ENCODE data around the gene ITPRID1.

The ITPRID1 gene

DNA sequence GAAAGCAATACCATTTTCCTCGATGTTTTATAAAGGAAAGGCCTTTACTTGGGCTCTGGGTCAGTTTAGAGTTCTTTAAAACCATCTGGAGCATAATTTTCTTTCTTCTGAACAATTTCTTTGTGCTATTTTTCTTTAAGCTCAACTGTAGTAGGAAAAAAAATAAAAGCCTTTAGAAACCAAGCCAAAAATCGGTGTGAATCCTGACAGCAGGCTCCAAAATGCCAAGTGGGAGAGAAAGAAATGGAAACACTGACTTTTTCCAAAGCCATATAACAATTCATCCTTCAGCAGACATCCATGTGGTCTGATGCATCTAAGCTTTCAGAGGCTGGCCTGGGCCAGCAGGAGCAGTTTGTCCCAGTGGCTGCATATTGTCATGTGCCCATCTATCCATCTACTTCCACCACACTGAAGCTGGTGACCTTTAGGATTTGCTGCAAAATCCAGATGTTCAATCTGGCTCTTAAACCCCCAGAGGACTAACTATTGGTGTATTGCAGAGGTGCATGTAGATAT is 23.0 kb upstream of the ITPRID1 start:
- Histone ChIP-seq H3K9me3 (ENCODE audit: low read length) (no peaks in the 10 kb centered on the region), H2AFZ (ENCODE audit: low read depth, low read length) (no peak overlapping the region), H3K36me3 (ENCODE audit: insufficient read depth, low read length) (no peaks in the 10 kb centered on the region), H3K27me3 (ENCODE audit: insufficient read depth, low read length) (no peaks in the 10 kb centered on the region), H3K4me3 (ENCODE audit: low read length) (no peak overlapping the region), H3K4me1 (ENCODE audit: insufficient read depth, low read length) (peaks cover 12% of the 10 kb centered on the region)

DNA sequence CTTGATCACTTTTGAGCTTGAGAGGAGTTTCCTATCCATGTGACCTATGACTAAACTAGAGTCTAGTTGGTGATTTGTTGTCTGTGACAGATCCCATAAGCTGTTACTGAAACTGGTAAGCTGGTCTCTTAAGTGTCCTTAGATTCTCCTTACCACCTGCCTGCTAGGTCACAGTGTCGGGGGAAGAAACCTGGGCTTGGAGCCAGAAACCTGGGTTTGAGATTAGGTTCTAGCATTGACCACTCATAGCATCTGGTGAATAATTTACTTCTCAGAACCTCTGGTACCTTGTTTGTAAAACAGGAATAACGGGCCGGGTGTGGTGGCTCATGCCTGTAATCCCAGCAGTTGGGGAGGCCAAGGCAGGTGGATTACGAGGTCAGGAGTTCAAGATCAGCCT is 21.8 kb upstream of the ITPRID1 start:
- Histone ChIP-seq H3K4me1 (ENCODE audit: insufficient read depth, low read length) (peaks cover 12% of the 10 kb centered on the region), H3K9me3 (ENCODE audit: low read length) (no peaks in the 10 kb centered on the region), H3K27me3 (ENCODE audit: insufficient read depth, low read length) (no peaks in the 10 kb centered on the region), H2AFZ (ENCODE audit: low read depth, low read length) (no peak overlapping the region), H3K4me3 (ENCODE audit: low read length) (no peak overlapping the region), H3K36me3 (ENCODE audit: insufficient read depth, low read length) (no peaks in the 10 kb centered on the region)

DNA sequence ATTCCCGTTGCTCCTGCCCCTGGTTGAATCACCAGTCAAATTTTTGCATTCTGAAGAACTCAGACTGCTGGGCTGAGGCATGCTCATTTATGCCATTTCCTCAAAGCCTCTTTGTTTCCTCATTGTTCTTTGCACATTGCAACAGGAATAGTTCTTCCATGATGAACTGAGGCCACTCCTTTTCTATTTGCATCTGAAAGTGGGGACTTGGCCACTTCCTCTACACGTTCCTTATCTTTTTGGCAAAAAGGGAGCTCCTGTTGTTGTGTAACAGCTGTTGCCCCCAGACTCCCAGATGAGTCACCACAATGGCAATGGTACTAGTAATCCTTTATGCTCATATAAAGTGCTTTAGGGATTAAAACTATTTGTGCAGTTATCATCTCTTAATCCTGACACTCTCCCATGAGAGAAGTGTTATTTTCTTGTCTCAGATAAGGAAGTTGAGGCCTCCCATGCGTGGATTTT is 20.1 kb upstream of the ITPRID1 start:
- H3K9me3 ChIP-seq (ENCODE audit: low read length) = no peaks in the 10 kb centered on the region
- H3K4me3 ChIP-seq (ENCODE audit: low read length) = no peak overlapping the region
- H2AFZ ChIP-seq (ENCODE audit: low read depth, low read length) = no peak overlapping the region
- H3K4me1 ChIP-seq (ENCODE audit: insufficient read depth, low read length) = peaks cover 12% of the 10 kb centered on the region
- no peaks in the 10 kb centered on the region for H3K27me3 ChIP-seq (ENCODE audit: insufficient read depth, low read length)
- no peaks in the 10 kb centered on the region for H3K36me3 ChIP-seq (ENCODE audit: insufficient read depth, low read length)

DNA sequence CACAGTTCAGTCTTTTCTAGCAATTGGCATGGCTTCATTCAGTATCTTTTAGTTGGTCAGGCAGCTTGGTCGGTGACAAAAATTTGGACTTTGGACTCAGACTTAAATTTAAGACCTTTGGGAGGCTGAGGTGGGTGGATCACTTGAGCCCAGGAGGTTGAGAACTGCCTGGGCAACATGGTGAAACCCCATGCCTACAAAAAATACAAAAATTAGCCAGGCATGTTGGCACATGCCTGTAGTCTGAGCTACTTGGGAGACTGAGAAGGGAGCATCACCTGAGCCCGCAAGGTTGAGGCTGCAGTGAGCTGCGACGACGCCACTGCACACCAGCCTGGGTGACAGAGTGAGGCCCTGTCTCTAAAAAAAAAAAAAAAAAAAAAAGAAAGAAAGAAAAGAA is 19.5 kb upstream of the ITPRID1 start:
- H3K9me3 ChIP-seq (ENCODE audit: low read length) = no peaks in the 10 kb centered on the region
- H3K4me3 ChIP-seq (ENCODE audit: low read length) = no peak overlapping the region
- no peaks in the 10 kb centered on the region for H3K36me3 ChIP-seq (ENCODE audit: insufficient read depth, low read length)
- H3K27me3 ChIP-seq (ENCODE audit: insufficient read depth, low read length) = no peaks in the 10 kb centered on the region
- peaks cover 12% of the 10 kb centered on the region for H3K4me1 ChIP-seq (ENCODE audit: insufficient read depth, low read length)
- no peak overlapping the region for H2AFZ ChIP-seq (ENCODE audit: low read depth, low read length)

DNA sequence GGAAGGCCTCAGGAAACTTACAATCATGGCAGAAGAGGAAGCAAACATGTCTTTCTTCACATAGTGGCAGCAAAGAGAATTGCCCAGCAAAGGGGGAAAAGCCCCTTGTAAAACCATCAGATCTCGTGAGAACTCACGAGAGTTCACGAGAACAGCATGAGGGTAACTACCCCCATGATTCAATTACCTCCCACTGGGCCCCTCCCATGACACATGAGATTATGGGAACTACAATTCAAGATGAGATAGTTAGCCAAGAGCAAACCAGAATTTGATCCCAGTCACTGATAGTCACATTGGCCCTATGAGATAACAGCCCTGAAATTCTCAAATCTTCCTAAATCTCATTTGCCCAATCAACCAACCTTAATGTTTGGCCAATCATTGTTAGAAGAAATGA is 18.2 kb upstream of the ITPRID1 start:
- H3K4me3 ChIP-seq (ENCODE audit: low read length) = no peak overlapping the region
- no peaks in the 10 kb centered on the region for H3K27me3 ChIP-seq (ENCODE audit: insufficient read depth, low read length)
- H3K9me3 ChIP-seq (ENCODE audit: low read length) = no peaks in the 10 kb centered on the region
- H3K4me1 ChIP-seq (ENCODE audit: insufficient read depth, low read length) = peaks cover 12% of the 10 kb centered on the region
- no peaks in the 10 kb centered on the region for H3K36me3 ChIP-seq (ENCODE audit: insufficient read depth, low read length)
- no peak overlapping the region for H2AFZ ChIP-seq (ENCODE audit: low read depth, low read length)

DNA sequence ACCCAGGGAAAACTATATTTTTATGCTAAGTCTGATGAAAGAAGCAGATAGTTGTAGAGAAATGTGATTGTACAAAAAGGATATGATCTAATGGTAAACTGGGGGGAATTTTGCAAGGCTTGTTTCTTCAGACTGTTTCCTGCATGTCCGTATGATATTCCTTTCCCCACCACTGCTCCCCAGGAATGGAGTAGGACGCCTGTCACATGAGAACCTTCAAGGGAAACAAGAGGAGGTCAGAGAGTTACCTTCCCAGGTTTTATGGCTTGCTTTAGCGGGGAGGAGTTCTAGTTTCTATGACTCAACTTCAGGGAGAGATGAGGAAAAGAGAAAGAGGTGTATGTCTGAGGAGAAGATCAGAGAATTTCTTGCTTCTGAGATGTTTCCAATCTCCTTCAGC is 16.4 kb upstream of the ITPRID1 start:
- peaks cover 12% of the 10 kb centered on the region for H3K4me1 ChIP-seq (ENCODE audit: insufficient read depth, low read length)
- H3K4me3 ChIP-seq (ENCODE audit: low read length) = no peak overlapping the region
- no peak overlapping the region for H2AFZ ChIP-seq (ENCODE audit: low read depth, low read length)
- H3K27me3 ChIP-seq (ENCODE audit: insufficient read depth, low read length) = no peaks in the 10 kb centered on the region
- no peaks in the 10 kb centered on the region for H3K9me3 ChIP-seq (ENCODE audit: low read length)
- no peaks in the 10 kb centered on the region for H3K36me3 ChIP-seq (ENCODE audit: insufficient read depth, low read length)

DNA sequence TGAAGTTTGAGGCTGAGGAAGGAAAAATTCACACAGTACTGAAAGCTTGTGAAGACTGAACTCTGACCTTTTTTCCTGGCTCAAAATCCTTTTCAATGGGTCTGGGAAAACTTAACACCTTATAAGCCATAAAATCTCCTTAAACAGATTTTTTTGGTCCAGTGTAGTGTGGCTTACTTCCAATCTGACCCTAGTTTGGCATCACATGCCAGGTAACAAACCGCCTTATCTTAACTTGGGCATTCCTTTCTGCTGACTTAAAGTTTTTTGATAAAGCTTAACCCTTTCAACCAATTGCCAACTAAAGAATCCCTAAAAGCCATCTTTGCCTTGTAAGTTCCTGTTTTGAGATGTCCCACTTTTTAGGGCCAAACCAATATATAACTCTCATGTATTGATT is 13.2 kb upstream of the ITPRID1 start:
- H3K4me3 ChIP-seq (ENCODE audit: low read length) = no peak overlapping the region
- H3K4me1 ChIP-seq (ENCODE audit: insufficient read depth, low read length) = no peaks in the 10 kb centered on the region
- H3K9me3 ChIP-seq (ENCODE audit: low read length) = no peaks in the 10 kb centered on the region
- no peak overlapping the region for H2AFZ ChIP-seq (ENCODE audit: low read depth, low read length)
- H3K36me3 ChIP-seq (ENCODE audit: insufficient read depth, low read length) = no peaks in the 10 kb centered on the region
- H3K27me3 ChIP-seq (ENCODE audit: insufficient read depth, low read length) = no peaks in the 10 kb centered on the region

DNA sequence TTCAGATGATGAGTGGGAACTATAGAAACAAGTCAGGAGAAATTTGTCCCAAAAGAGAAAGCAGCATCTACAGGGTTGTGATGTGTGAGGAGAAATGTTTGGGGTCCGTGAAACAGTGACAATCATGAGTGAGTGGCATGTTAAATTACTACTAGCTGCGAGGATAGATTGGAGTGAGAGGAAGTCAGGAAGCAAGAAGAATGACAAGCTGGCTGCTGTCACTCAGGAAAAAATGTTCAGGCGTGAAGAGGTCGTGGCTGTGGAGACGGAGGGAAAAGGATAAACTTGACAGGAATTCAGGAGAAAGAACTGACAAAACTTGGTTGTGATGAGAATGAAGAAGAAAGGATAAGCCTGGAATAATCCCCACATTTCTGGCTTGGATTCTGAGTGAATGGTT is 5.1 kb upstream of the ITPRID1 start:
- no peaks in the 10 kb centered on the region for H3K4me1 ChIP-seq (ENCODE audit: insufficient read depth, low read length)
- H2AFZ ChIP-seq (ENCODE audit: low read depth, low read length) = no peak overlapping the region
- no peak overlapping the region for H3K4me3 ChIP-seq (ENCODE audit: low read length)
- H3K9me3 ChIP-seq (ENCODE audit: low read length) = no peaks in the 10 kb centered on the region
- no peaks in the 10 kb centered on the region for H3K36me3 ChIP-seq (ENCODE audit: insufficient read depth, low read length)
- H3K27me3 ChIP-seq (ENCODE audit: insufficient read depth, low read length) = no peaks in the 10 kb centered on the region

DNA sequence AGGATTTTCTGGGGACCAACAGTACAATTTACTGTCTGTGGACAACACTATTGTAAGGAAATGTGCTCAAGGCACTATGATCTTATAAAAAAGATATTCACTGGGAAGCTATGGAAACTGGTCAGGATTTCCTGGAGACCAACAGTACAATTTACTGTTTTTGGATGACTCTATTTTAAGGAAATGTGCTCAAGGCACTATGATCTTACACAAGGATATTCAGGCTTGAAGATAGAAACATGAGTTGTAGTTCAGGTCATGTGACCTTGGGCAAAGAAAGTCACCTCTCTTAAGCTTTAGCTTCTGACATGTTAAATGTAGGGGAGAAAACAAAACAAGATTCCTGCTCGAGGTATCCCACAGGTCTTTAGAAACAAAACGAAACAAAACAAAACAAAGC is 1.7 kb upstream of the ITPRID1 start:
- no peaks in the 10 kb centered on the region for H3K4me1 ChIP-seq (ENCODE audit: insufficient read depth, low read length)
- no peaks in the 10 kb centered on the region for H3K9me3 ChIP-seq (ENCODE audit: low read length)
- H2AFZ ChIP-seq (ENCODE audit: low read depth, low read length) = no peak overlapping the region
- no peaks in the 10 kb centered on the region for H3K36me3 ChIP-seq (ENCODE audit: insufficient read depth, low read length)
- no peak overlapping the region for H3K4me3 ChIP-seq (ENCODE audit: low read length)
- H3K27me3 ChIP-seq (ENCODE audit: insufficient read depth, low read length) = no peaks in the 10 kb centered on the region

DNA sequence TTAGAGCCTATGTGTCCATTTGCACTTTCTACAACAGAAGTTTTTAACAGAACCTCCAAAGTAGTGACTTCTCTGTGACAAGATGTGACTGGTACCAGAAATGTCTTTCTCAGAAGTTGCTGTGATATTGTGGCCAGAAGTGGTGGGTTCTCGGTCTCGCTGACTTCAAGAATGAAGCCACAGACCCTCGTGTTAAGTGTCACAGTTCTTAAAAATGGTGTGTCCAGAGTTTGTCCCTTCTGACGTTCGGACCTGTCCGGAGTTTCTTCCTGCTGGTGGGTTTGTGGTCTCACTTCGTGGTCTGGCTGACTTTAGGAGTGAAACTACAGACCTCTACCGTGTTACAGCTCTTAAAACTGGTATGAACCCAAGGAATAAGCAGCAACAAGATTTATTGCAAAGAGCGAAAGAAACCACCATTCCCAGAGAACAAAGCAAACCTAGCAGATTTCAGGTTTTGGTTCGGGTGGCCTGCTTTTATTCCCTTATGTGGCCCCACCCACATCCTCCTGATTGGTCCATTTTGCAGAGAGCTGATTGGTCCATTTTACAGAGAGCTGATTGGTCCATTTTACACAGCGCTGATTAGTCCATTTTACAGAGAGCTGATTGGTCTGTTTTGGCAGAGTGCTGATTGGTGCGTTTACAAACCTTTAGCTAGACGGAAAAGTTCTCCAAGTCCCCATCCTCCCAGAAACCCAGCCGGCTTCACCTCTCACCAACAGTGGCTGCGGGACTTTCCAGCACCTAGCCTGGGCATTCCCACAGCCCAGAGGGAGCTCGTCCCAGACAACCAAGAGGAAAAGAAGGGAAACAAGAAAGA is 3.0 kb downstream of the ITPRID1 start:
- H3K9me3 ChIP-seq (ENCODE audit: low read length) = no peaks in the 10 kb centered on the region
- no peaks in the 10 kb centered on the region for H3K4me1 ChIP-seq (ENCODE audit: insufficient read depth, low read length)
- no peaks in the 10 kb centered on the region for H3K36me3 ChIP-seq (ENCODE audit: insufficient read depth, low read length)
- H3K27me3 ChIP-seq (ENCODE audit: insufficient read depth, low read length) = no peaks in the 10 kb centered on the region
- H2AFZ ChIP-seq (ENCODE audit: low read depth, low read length) = no peak overlapping the region
- no peak overlapping the region for H3K4me3 ChIP-seq (ENCODE audit: low read length)

DNA sequence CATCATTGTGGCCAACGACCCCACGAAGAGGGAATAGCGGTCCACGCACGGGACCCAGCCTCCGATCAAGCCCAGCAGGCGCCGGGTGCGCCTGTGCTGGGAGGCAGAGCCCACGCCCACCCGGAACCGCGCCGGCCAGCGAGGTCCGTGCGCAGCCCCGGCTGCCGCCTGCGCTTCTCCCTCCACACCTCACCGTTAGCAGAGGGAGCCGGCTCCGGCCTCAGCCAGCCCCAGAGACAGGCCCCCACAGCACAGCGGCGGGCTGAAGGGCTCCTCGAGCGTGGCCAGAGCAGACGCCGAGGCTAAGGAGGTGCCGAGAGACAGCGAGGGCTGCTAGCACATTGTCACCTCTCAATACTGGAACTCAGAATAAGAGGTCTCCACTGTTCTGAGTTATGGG is 3.6 kb downstream of the ITPRID1 start:
- Histone ChIP-seq H3K36me3 (ENCODE audit: insufficient read depth, low read length) (no peaks in the 10 kb centered on the region), H3K4me1 (ENCODE audit: insufficient read depth, low read length) (no peaks in the 10 kb centered on the region), H3K9me3 (ENCODE audit: low read length) (no peaks in the 10 kb centered on the region), H2AFZ (ENCODE audit: low read depth, low read length) (no peak overlapping the region), H3K4me3 (ENCODE audit: low read length) (no peak overlapping the region), H3K27me3 (ENCODE audit: insufficient read depth, low read length) (no peaks in the 10 kb centered on the region)

DNA sequence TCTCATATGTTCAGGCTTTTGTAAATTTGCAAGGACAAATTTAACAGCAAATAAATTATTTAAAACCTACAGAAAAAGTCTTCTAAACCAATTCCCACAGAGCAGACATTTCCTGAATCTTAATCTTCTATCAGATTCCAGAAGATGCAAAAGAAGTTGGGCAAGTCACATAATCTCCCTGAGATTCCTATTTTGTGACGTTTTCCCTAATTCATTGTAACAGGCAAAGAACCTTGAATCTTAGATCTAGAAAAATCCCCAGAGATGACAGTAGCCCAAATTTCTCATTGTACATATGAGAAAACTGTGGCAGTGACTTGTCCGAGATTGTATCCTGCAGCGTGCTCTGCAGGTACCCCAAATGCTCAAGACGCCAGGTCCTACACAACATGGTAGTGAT is 4.9 kb downstream of the ITPRID1 start:
- H3K4me1 ChIP-seq (ENCODE audit: insufficient read depth, low read length) = no peaks in the 10 kb centered on the region
- H3K27me3 ChIP-seq (ENCODE audit: insufficient read depth, low read length) = no peaks in the 10 kb centered on the region
- no peak overlapping the region for H3K4me3 ChIP-seq (ENCODE audit: low read length)
- H3K9me3 ChIP-seq (ENCODE audit: low read length) = no peaks in the 10 kb centered on the region
- no peak overlapping the region for H2AFZ ChIP-seq (ENCODE audit: low read depth, low read length)
- H3K36me3 ChIP-seq (ENCODE audit: insufficient read depth, low read length) = no peaks in the 10 kb centered on the region

DNA sequence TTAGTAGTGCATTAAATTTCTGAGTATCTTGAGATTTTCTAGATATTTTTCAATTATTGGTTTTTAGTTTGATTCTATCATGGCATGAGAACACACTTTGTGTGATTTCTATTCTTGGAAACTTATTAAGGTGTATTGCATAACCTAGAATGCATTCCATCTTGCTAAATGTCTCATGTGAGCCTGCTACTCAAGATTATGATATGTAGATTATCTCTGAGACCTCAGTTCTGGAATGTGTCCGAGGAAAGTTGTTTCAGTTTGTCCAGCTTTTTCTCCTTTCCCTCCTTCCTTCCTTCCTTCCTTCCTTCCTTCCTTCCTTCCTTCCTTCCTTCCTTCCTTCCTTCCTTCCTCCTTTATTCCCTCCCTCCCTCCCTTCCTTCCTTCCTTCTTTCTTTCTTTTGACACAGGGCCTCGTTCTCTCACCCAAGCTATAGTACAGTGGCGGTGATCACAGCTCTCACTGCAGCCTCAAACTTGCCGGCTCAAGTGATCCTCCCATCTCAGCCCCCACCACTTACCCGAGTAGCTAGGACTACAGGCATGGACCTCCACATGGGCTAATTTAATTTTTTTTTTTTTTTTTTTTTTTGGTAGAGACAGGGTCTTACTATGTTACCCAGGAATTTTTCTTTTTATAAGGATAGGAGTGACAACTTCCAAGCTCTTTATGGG is 7.6 kb downstream of the ITPRID1 start:
- no peak overlapping the region for H2AFZ ChIP-seq (ENCODE audit: low read depth, low read length)

More for the DNA sequence above, 7.6 kb downstream of the ITPRID1 start:
- Histone ChIP-seq H3K9me3 (ENCODE audit: low read length) (no peaks in the 10 kb centered on the region), H3K4me3 (ENCODE audit: low read length) (no peak overlapping the region), H3K4me1 (ENCODE audit: insufficient read depth, low read length) (no peaks in the 10 kb centered on the region), H3K27me3 (ENCODE audit: insufficient read depth, low read length) (no peaks in the 10 kb centered on the region), H3K36me3 (ENCODE audit: insufficient read depth, low read length) (no peaks in the 10 kb centered on the region)

Data from neuron (in vitro differentiated cells).